Mesenchymal stem cell (in vitro differentiated cells and primary cell): ENCODE measurements around the gene SNX18.
A peak's percentile ranks its signal among the peaks of the same experiment; 100 is the strongest.

ENCODE experiments used
- DNase-seq: peaks from one replicate; pipeline ENCODE4 v3.0.0-alpha.2; 2013
- H2AFZ ChIP-seq: one replicate; pipeline ENCODE4 v1.6.1; 2013; ENCODE audit warnings: low read depth, mild to moderate bottlenecking, control low read depth, inconsistent platforms, low read length, moderate library complexity
- H2AK5ac ChIP-seq: 2 replicates; pipeline ENCODE4 v1.6.1; 2013; ENCODE audit warnings: low read length, moderate library complexity, mild to moderate bottlenecking, inconsistent platforms; ENCODE audit not compliant: severe bottlenecking
- H2BK120ac ChIP-seq: one replicate; pipeline ENCODE4 v1.6.1; 2013; ENCODE audit warnings: low read depth, mild to moderate bottlenecking, inconsistent platforms, low read length, moderate library complexity
- H2BK12ac ChIP-seq, 2 experiments: one replicate each; pipeline ENCODE4 v1.6.1; 2013; ENCODE audit warnings: inconsistent platforms in 2 of 2, low read length in 2 of 2, mild to moderate bottlenecking in 2 of 2, moderate library complexity in 2 of 2, control low read depth in 1 of 2
- H2BK15ac ChIP-seq: one replicate; pipeline ENCODE4 v1.6.1; 2013; ENCODE audit warnings: mild to moderate bottlenecking, low read depth, inconsistent platforms; ENCODE audit not compliant: poor library complexity, severe bottlenecking
- H2BK5ac ChIP-seq: 2 replicates; pipeline ENCODE4 v1.6.1; 2013; ENCODE audit warnings: low read depth, mild to moderate bottlenecking, low read length, control low read depth, inconsistent platforms; ENCODE audit not compliant: poor library complexity, severe bottlenecking
- H3K14ac ChIP-seq, 2 experiments: one replicate each; pipeline ENCODE4 v1.6.1; 2013; ENCODE audit warnings: inconsistent platforms in 2 of 2, low read length in 2 of 2, control low read depth in 1 of 2, mild to moderate bottlenecking in 1 of 2, moderate library complexity in 1 of 2
- H3K18ac ChIP-seq, 2 experiments: one replicate each; pipeline ENCODE4 v1.6.1; 2013; ENCODE audit warnings: inconsistent platforms in 2 of 2, low read length in 2 of 2, control low read depth in 1 of 2, low read depth in 1 of 2, mild to moderate bottlenecking in 1 of 2
- H3K23ac ChIP-seq, 2 experiments: one replicate each; pipeline ENCODE4 v1.6.1; 2013; ENCODE audit warnings: inconsistent platforms in 2 of 2, low read length in 2 of 2, mild to moderate bottlenecking in 2 of 2, moderate library complexity in 2 of 2, control low read depth in 1 of 2
- H3K27ac ChIP-seq: 2 replicates; pipeline ENCODE4 v1.5.1; 2013; ENCODE audit warnings: mild to moderate bottlenecking, moderate library complexity, low read length, control low read depth, inconsistent platforms; ENCODE audit not compliant: poor library complexity, severe bottlenecking
- H3K27me3 ChIP-seq, 2 experiments: 2 replicates each; pipeline versions ENCODE4 v1.6.1 to v1.7.0; 2013; ENCODE audit warnings: low read length in 2 of 2, mild to moderate bottlenecking in 2 of 2, moderate library complexity in 2 of 2, control low read depth in 1 of 2, inconsistent platforms in 1 of 2; ENCODE audit not compliant: control insufficient read depth in 1 of 2, insufficient read depth in 1 of 2
- H3K36me3 ChIP-seq, 2 experiments: 2 replicates each; pipeline versions ENCODE4 v1.6.1 to v1.7.0; 2013; ENCODE audit warnings: low read length in 2 of 2, control low read depth in 1 of 2, inconsistent platforms in 1 of 2, low read depth in 1 of 2, mild to moderate bottlenecking in 1 of 2; ENCODE audit not compliant: insufficient read depth in 2 of 2, control insufficient read depth in 1 of 2
- H3K4ac ChIP-seq, 2 experiments: one replicate each; pipeline ENCODE4 v1.6.1; 2013; ENCODE audit warnings: inconsistent platforms in 2 of 2, low read length in 2 of 2, mild to moderate bottlenecking in 2 of 2, moderate library complexity in 2 of 2, control low read depth in 1 of 2, low read depth in 1 of 2
- H3K4me1 ChIP-seq: 2 replicates; pipeline ENCODE4 v1.6.1; 2013; ENCODE audit warnings: low read depth, low read length, control low read depth; ENCODE audit not compliant: control insufficient read depth, insufficient read depth
- H3K4me2 ChIP-seq: 2 replicates; pipeline ENCODE4 v1.6.1; 2013; ENCODE audit warnings: low read length, mild to moderate bottlenecking, inconsistent platforms; ENCODE audit not compliant: poor library complexity, severe bottlenecking
- H3K4me3 ChIP-seq, 2 experiments: 2 replicates each; pipeline versions ENCODE4 v1.5.1 to v1.7.0; 2013; ENCODE audit warnings: low read length in 2 of 2, mild to moderate bottlenecking in 2 of 2, control low read depth in 1 of 2, low read depth in 1 of 2; ENCODE audit not compliant: insufficient read depth in 1 of 2
- H3K79me1 ChIP-seq: replicated peaks from 2 replicates; pipeline ENCODE4 v1.6.1; 2013; ENCODE audit warnings: mild to moderate bottlenecking, control low read depth, low read length, inconsistent platforms; ENCODE audit not compliant: poor library complexity, severe bottlenecking
- H3K9ac ChIP-seq: 2 replicates; pipeline ENCODE4 v1.7.0; 2013; ENCODE audit warnings: mild to moderate bottlenecking, low read length, moderate library complexity
- H3K9me3 ChIP-seq: 2 replicates; pipeline ENCODE4 v1.7.0; 2013; ENCODE audit warnings: mild to moderate bottlenecking, low read length; ENCODE audit not compliant: control insufficient read depth
- H4K8ac ChIP-seq: one replicate; pipeline ENCODE4 v1.6.1; 2013; ENCODE audit warnings: inconsistent platforms, mild to moderate bottlenecking, low read length, moderate library complexity
- H4K91ac ChIP-seq: one replicate; pipeline ENCODE4 v1.6.1; 2013; ENCODE audit warnings: mild to moderate bottlenecking, low read length, inconsistent platforms
- WGBS: methylation state at CpG from one replicate; pipeline ENCODE4 v1.1.7; 2013; ENCODE audit warnings: mixed read lengths; 5-methylcytosine and 5-hydroxymethylcytosine counted together

Gene SNX18

DNA sequence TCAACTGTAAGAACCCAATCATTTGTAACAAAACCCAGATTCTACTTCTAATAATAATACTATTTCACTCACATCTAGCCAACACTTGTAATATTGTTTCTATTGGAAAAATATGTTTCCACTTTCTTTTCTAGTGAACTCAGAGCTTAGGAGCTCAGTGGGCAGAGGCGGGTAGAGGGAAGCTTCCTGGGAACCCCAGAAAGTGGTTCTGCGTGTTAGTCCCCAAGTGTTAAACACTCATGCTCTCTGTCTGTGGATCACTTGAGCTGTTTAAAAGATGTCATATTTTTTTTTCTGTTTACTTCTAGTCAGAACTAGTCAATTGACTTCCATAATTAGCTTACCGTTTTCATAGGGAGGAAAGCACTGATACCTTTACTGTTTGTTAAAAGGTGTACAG is 20.6 kb downstream of the SNX18 start:
- Histone ChIP-seq H3K4me3 (no peak overlapping the region), H2BK12ac (no peak overlapping the region), H3K9me3 (no peaks in the 10 kb centered on the region), H2AK5ac (no peak overlapping the region), H3K27ac (no peak overlapping the region), H4K91ac (no peak overlapping the region), H3K4ac (no peak overlapping the region), H3K4me1 (no peaks in the 10 kb centered on the region), H3K18ac (no peak overlapping the region), H2BK5ac (no peak overlapping the region), H3K23ac (no peak overlapping the region), H3K14ac (no peak overlapping the region), H3K4me2 (no peak overlapping the region), H2BK120ac (no peak overlapping the region), H2BK15ac (no peak overlapping the region), H3K27me3 (no peaks in the 10 kb centered on the region), H4K8ac (no peak overlapping the region), H3K36me3 (peaks cover 0 to 9% of the 10 kb centered on the region in 2 experiments), H2AFZ (no peak overlapping the region), H3K9ac (peak overlapping the region; percentile 73), H3K79me1 (peaks cover 22% of the 10 kb centered on the region)
- no peak for DNase-seq
- WGBS, result 100% methylated on average over 1 of the region's 3 CpGs

- Histone ChIP-seq H2AK5ac (no peak overlapping the region), H3K4ac (no peak overlapping the region), H3K9me3 (no peaks in the 10 kb centered on the region), H3K4me1 (no peaks in the 10 kb centered on the region), H2BK12ac (no peak overlapping the region), H3K36me3 (peaks cover 0 to 15% of the 10 kb centered on the region in 2 experiments), H3K4me3 (no peak overlapping the region), H3K23ac (no peak overlapping the region), H3K27ac (no peak overlapping the region), H4K91ac (no peak overlapping the region), H2BK120ac (no peak overlapping the region), H4K8ac (no peak overlapping the region), H2BK15ac (no peak overlapping the region), H2AFZ (no peak overlapping the region), H3K4me2 (no peak overlapping the region), H3K79me1 (peaks cover 15% of the 10 kb centered on the region), H2BK5ac (no peak overlapping the region), H3K9ac (no peak overlapping the region), H3K18ac (no peak overlapping the region), H3K14ac (no peak overlapping the region), H3K27me3 (no peaks in the 10 kb centered on the region)
- WGBS, result 100% methylated on average over 3 of the region's 4 CpGs
- DNase-seq, result no peak
Measured at GRCh38 chr5:54539001-54539400, 21.4 kb downstream of the SNX18 start.

- no peak overlapping the region for H3K27ac ChIP-seq
- H3K18ac ChIP-seq, result no peak overlapping the region
- H3K4me1 ChIP-seq, result no peaks in the 10 kb centered on the region
- no peak overlapping the region for H2AK5ac ChIP-seq
- H3K4me3 ChIP-seq, result no peak overlapping the region
- DNase-seq, result no peak
- H3K36me3 ChIP-seq, result peaks cover 0 to 18% of the 10 kb centered on the region in 2 experiments
- no peak overlapping the region for H3K14ac ChIP-seq
- no peak overlapping the region for H2BK15ac ChIP-seq
- no peak overlapping the region for H3K4me2 ChIP-seq
- H4K8ac ChIP-seq, result no peak overlapping the region
- no peak overlapping the region for H3K9ac ChIP-seq
- no peak overlapping the region for H2BK120ac ChIP-seq
- no peak overlapping the region for H2BK12ac ChIP-seq
- H2AFZ ChIP-seq, result no peak overlapping the region
- no peak overlapping the region for H3K4ac ChIP-seq
- H2BK5ac ChIP-seq, result no peak overlapping the region
- H4K91ac ChIP-seq, result no peak overlapping the region
- peaks cover 15% of the 10 kb centered on the region for H3K79me1 ChIP-seq
- no peak overlapping the region for H3K23ac ChIP-seq
- no peaks in the 10 kb centered on the region for H3K27me3 ChIP-seq
- WGBS, result no CpG with 5 or more reads among the region's 3 CpGs
- H3K9me3 ChIP-seq, result no peaks in the 10 kb centered on the region
Measured at GRCh38 chr5:54540286-54540685, 22.7 kb downstream of the SNX18 start.

DNA sequence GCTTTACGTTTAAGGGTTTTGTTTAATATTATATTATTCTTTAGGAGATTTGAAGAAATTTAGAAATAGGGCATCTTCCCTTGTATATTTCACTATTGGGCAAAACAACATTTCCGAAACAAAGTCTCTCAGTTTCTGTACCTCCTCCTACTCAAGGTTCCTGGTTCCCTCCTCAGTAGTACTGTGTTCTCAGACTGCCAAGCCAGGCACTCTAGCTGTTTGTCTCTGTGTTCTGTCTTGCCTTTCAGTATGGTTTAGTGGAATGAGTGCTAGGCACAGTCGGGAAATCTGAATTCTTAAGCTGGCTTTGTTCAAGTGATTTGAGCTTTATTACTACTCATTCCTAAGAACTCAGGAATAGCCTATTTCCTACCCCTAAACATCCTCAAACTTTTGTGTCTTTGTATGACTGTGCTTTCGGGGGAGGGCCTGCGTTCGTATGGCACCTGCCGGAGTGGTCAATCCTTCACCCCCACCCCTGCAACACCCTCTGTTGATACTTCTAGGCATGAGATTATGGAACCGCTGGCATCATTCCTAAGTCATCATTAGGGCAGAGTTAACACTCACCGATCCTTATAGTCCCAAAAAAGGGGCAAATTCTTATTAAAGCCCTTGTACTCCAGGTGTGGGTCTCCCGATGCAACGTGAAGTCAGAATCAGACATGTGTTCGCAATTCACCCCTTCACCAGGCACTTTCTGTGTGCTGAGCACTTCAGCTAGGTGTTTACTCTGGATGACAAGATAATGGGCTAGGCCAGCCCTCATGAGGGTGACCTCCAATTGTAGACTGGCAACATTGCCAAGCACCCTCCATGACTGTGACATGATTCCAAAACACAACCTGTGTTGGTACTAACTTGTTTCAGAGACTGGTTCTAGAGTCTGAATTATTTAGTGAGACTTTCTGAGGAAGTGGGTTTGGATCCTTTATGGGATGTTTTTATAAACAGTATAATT is 24.5 kb downstream of the SNX18 start:
- Histone ChIP-seq H2BK15ac (no peak overlapping the region), H3K36me3 (peaks cover 0 to 36% of the 10 kb centered on the region in 2 experiments), H3K23ac (no peak overlapping the region), H2AFZ (no peak overlapping the region), H4K91ac (no peak overlapping the region), H3K79me1 (peaks cover 12% of the 10 kb centered on the region), H2BK120ac (no peak overlapping the region), H3K4me1 (no peaks in the 10 kb centered on the region), H2BK12ac (no peak overlapping the region), H3K27ac (no peak overlapping the region), H2BK5ac (no peak overlapping the region), H3K4me2 (no peak overlapping the region), H3K14ac (no peak overlapping the region), H3K9me3 (no peaks in the 10 kb centered on the region), H4K8ac (no peak overlapping the region), H3K4ac (no peak overlapping the region), H3K9ac (no peak overlapping the region), H2AK5ac (no peak overlapping the region), H3K27me3 (no peaks in the 10 kb centered on the region), H3K4me3 (no peak overlapping the region), H3K18ac (peak overlapping the region in 1 of 2 experiments; percentile 18)
- WGBS, result over 99% methylated on average over 11 of the region's 12 CpGs
- no peak for DNase-seq
